T47D (cell line): ENCODE measurements around the gene PSMD1.

Experiments
- DNase-seq, 2 experiments: peaks; one replicate each; pipeline versions ENCODE4 v3.0.0 to v3.0.0-alpha.2; 2011 to 2012; ENCODE audit warnings: low read depth in 1 of 2, low spot score in 1 of 2
- JUND ChIP-seq: IDR thresholded peaks from 2 replicates; pipeline ENCODE4 v1.6.1; 2012; ENCODE audit warnings: low read depth
- in situ Hi-C: cut with HindIII; loops from 2 replicates; pipeline ENCODE4 v1.10.0; 2016; ENCODE audit warnings: low sequenced_read_pairs, low pct_unique_long_range_greater_than_20kb

PSMD1 gene

GRCh38 chr2:231183851-231184250 is 127.2 kb downstream of the PSMD1 start:
- TF ChIP-seq JUND: no peak
- DNase-seq: no peak
- in situ Hi-C loops: no loop called here

GRCh38 chr2:231184319-231184718 is 127.7 kb downstream of the PSMD1 start:
- no peak for DNase-seq
- in situ Hi-C loops: no loop called here
- TF ChIP-seq JUND: no peak

- no peak for TF ChIP-seq JUND
- in situ Hi-C loops: no loop called here
- DNase-seq: no peak
Measured at GRCh38 chr2:231185050-231185725, 128.5 kb downstream of the PSMD1 start.

GRCh38 chr2:231185886-231186285 is 129.2 kb downstream of the PSMD1 start:
- TF ChIP-seq JUND: no peak
- no peak for DNase-seq
- in situ Hi-C loops: no loop called here

GRCh38 chr2:231186325-231186724 is 129.7 kb downstream of the PSMD1 start:
- DNase-seq: no peak
- in situ Hi-C loops: no loop called here
- TF ChIP-seq JUND: no peak

GRCh38 chr2:231187736-231188505 is 131.3 kb downstream of the PSMD1 start:
- TF ChIP-seq JUND: no peak
- DNase-seq: no peak
- in situ Hi-C loops: no loop called here

- in situ Hi-C loops: no loop called here
- TF ChIP-seq JUND: no peak
- no peak for DNase-seq
Measured at GRCh38 chr2:231188506-231189170, 132.0 kb downstream of the PSMD1 start.

- TF ChIP-seq JUND: no peak
- in situ Hi-C loops: no loop called here
- no peak for DNase-seq
Measured at GRCh38 chr2:231189171-231189530, 132.5 kb downstream of the PSMD1 start.

GRCh38 chr2:231189571-231190495 is 133.2 kb downstream of the PSMD1 start:
- DNase-seq: no peak
- TF ChIP-seq JUND: no peak
- in situ Hi-C loops: no loop called here

- TF ChIP-seq JUND: no peak
- DNase-seq: peak in 1 of 2 experiments; percentile 11
- in situ Hi-C loops: no loop called here
Measured at GRCh38 chr2:231190531-231191197, 134.0 kb downstream of the PSMD1 start.

- in situ Hi-C loops: no loop called here
- peak in 1 of 2 experiments; percentile 21 for DNase-seq
- TF ChIP-seq JUND: no peak
Measured at GRCh38 chr2:231191896-231192872, 135.5 kb downstream of the PSMD1 start.
